OCI-LY3 (cell line): ENCODE measurements around the gene ARF4.

Source experiments
- H2AFZ ChIP-seq: fragments of 200-600, 300-600 bp; shearing (Covaris generic); 2 replicates; pipeline ENCODE4 v1.6.0; 2014; ENCODE audit warnings: antibody characterized with exemption, low read depth, low read length
- H3K27ac ChIP-seq: fragments of 200-600, 300-600 bp; sonication (generic); 2 replicates; pipeline ENCODE4 v1.5.1; 2014; ENCODE audit warnings: mild to moderate bottlenecking, low read length, moderate library complexity, mixed read lengths
- H3K27me3 ChIP-seq: fragments of 200-600, 300-600 bp; sonication (generic); 2 replicates; pipeline ENCODE4 v1.6.1; 2014; ENCODE audit warnings: low read depth, low read length, mixed read lengths
- H3K36me3 ChIP-seq: fragments of 200-600, 300-600 bp; sonication (generic); replicated peaks from 2 replicates; pipeline ENCODE3; 2014; ENCODE audit warnings: low read depth, low read length, mixed read lengths
- H3K4me1 ChIP-seq: fragments of 300-600, 200-600 bp; sonication (generic); 2 replicates; pipeline ENCODE4 v1.6.1; 2014; ENCODE audit warnings: low read length, mixed read lengths
- H3K4me2 ChIP-seq: fragments of 200-600, 300-600 bp; sonication (generic); 2 replicates; pipeline ENCODE4 v1.6.1; 2014; ENCODE audit warnings: low read length, mixed read lengths
- H3K4me3 ChIP-seq: fragments of 300-600, 200-600 bp; sonication (generic); 2 replicates; pipeline ENCODE4 v1.5.1; 2014; ENCODE audit warnings: antibody characterized with exemption, mild to moderate bottlenecking, low read length, moderate library complexity
- H3K79me2 ChIP-seq: fragments of 300-600, 200-600 bp; shearing (Covaris generic); 2 replicates; pipeline ENCODE4 v1.6.1; 2014; ENCODE audit warnings: mild to moderate bottlenecking, low read length, mixed read lengths
- H3K9ac ChIP-seq: fragments of 300-600, 200-600 bp; shearing (Covaris generic); 2 replicates; pipeline ENCODE4 v1.6.0; 2014; ENCODE audit warnings: mild to moderate bottlenecking, low read length, moderate library complexity
- H3K9me3 ChIP-seq: fragments of 200-600, 300-600 bp; shearing (Covaris generic); 2 replicates; pipeline ENCODE4 v1.6.1; 2014; ENCODE audit warnings: low read length, mixed read lengths; ENCODE audit not compliant: insufficient read depth
- H4K20me1 ChIP-seq: fragments of 200-600, 300-600 bp; sonication (generic); 2 replicates; pipeline ENCODE4 v1.6.1; 2016; ENCODE audit warnings: low read length, mixed read lengths; ENCODE audit not compliant: insufficient read depth
- EZH2phosphoT487 ChIP-seq: fragments of 200-600 bp; shearing (Covaris generic); IDR thresholded peaks from 2 replicates; pipeline ENCODE4 v1.6.1; 2018; ENCODE audit warnings: antibody characterized with exemption, mixed run types, low read depth
- TF ChIP-seq, protein P1 (sequence below): fragments of 200-600, 300-600 bp; sonication (generic); IDR thresholded peaks from 2 replicates; pipeline ENCODE4 v1.5.1; 2014; ENCODE audit warnings: antibody characterized with exemption, low read length, low read depth

Gene ARF4

DNA sequence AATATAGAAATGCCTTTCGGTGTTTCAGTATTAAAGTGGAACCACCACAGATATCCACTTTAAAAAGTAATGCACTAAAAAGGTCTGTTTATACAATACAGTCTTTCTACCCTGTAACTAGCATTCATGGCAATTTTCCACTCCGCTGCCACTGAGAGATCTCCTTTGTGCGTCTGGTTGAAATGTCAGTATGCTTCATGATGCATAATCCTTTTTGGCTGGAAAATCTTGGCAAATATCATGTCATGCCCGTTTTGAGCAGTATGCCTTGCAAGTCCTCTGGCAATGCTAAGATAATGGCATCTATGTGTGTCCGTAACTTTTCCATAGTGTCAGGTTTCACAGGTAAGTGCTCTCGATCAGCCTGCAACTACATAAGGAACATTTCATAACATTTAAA is 30.8 kb upstream of the ARF4 start:
- Histone ChIP-seq H3K4me2 (no peak overlapping the region), H4K20me1 (no peaks in the 10 kb centered on the region), H3K9ac (no peak overlapping the region), H3K27me3 (no peaks in the 10 kb centered on the region), H3K9me3 (no peaks in the 10 kb centered on the region), H3K4me1 (no peaks in the 10 kb centered on the region), H3K79me2 (no peaks in the 10 kb centered on the region), H2AFZ (no peak overlapping the region), H3K36me3 (peaks cover 51% of the 10 kb centered on the region), H3K27ac (no peak overlapping the region), H3K4me3 (no peak overlapping the region)
- TF ChIP-seq EZH2phosphoT487 = no peak
- TF ChIP-seq, protein P1, sequence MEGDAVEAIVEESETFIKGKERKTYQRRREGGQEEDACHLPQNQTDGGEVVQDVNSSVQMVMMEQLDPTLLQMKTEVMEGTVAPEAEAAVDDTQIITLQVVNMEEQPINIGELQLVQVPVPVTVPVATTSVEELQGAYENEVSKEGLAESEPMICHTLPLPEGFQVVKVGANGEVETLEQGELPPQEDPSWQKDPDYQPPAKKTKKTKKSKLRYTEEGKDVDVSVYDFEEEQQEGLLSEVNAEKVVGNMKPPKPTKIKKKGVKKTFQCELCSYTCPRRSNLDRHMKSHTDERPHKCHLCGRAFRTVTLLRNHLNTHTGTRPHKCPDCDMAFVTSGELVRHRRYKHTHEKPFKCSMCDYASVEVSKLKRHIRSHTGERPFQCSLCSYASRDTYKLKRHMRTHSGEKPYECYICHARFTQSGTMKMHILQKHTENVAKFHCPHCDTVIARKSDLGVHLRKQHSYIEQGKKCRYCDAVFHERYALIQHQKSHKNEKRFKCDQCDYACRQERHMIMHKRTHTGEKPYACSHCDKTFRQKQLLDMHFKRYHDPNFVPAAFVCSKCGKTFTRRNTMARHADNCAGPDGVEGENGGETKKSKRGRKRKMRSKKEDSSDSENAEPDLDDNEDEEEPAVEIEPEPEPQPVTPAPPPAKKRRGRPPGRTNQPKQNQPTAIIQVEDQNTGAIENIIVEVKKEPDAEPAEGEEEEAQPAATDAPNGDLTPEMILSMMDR = no peak

DNA sequence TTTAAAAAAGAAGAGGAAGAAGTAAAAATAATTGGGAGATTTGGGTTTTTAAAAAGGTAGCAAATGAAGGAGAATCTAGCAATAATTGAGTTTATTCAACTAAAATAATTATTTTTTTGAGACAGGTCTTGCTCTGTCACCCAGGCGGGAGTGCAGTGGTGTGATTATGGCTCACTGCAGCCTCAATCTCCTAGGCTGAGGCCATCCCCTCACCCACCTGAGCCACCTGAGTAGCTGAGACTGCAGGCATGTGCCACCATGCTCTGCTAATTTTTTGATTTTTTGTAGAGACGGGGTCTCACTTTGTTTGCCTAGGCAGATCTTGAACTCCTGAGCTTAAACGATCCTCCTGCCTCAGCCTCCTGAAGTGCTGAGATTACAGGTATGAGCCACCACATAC is 27.7 kb upstream of the ARF4 start:
- no peaks in the 10 kb centered on the region for H3K9me3 ChIP-seq
- TF ChIP-seq, protein P1 = no peak
- no peak for TF ChIP-seq EZH2phosphoT487
- H3K79me2 ChIP-seq = no peaks in the 10 kb centered on the region
- no peak overlapping the region for H3K4me2 ChIP-seq
- no peaks in the 10 kb centered on the region for H3K4me1 ChIP-seq
- no peak overlapping the region for H3K4me3 ChIP-seq
- H3K36me3 ChIP-seq = peaks cover 38% of the 10 kb centered on the region
- H3K27me3 ChIP-seq = no peaks in the 10 kb centered on the region
- H3K9ac ChIP-seq = no peak overlapping the region
- no peaks in the 10 kb centered on the region for H4K20me1 ChIP-seq
- H3K27ac ChIP-seq = no peak overlapping the region
- H2AFZ ChIP-seq = no peak overlapping the region

DNA sequence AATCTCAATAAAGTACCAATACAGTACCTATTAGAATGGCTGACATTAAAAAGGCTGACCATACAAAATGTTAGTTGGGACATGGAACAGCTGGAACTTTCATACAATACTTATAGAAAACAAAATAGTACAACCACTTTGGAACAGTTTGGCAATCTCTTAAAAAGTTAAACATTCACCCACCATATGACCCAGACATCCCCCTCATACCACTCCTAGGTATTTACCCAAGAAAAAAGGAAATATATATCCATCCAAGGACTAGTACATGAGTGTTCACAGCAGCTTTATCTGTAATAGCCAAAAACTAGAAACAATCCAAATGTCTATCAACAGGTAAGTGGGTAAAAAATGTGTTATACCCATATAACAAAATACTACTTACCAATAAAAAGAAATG is 25.2 kb upstream of the ARF4 start:
- Histone ChIP-seq H3K27me3 (no peaks in the 10 kb centered on the region), H3K79me2 (no peaks in the 10 kb centered on the region), H3K27ac (no peak overlapping the region), H3K9me3 (no peaks in the 10 kb centered on the region), H2AFZ (no peak overlapping the region), H3K36me3 (peaks cover 25% of the 10 kb centered on the region), H3K4me1 (no peaks in the 10 kb centered on the region), H3K4me3 (no peak overlapping the region), H3K4me2 (no peak overlapping the region), H4K20me1 (no peaks in the 10 kb centered on the region), H3K9ac (no peak overlapping the region)
- TF ChIP-seq EZH2phosphoT487 = no peak
- TF ChIP-seq, protein P1 = no peak

DNA sequence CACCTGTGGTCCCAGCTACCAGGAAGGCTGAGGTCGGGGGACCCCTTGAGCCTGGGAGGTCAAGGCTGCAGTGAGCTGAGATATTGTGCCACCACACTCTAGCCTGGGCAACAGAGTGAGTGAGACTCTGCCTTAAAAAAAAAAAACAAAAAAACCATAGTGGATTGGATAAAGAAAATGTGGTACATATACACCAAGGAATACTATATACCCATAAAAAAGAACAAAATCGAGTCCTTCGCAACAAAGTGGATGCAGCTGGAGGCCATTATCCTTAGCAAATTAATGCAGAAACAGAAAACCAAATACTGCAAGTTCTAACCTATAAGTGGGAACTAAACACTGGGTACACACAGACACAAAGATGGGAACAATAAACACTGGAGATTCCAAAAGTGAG is 20.6 kb upstream of the ARF4 start:
- Histone ChIP-seq H3K9me3 (no peaks in the 10 kb centered on the region), H3K79me2 (no peaks in the 10 kb centered on the region), H3K36me3 (peaks cover 7% of the 10 kb centered on the region), H4K20me1 (no peaks in the 10 kb centered on the region), H3K27me3 (no peaks in the 10 kb centered on the region), H3K4me3 (no peak overlapping the region), H2AFZ (no peak overlapping the region), H3K27ac (no peak overlapping the region), H3K4me1 (no peaks in the 10 kb centered on the region), H3K9ac (no peak overlapping the region), H3K4me2 (no peak overlapping the region)
- TF ChIP-seq, protein P1 = no peak
- TF ChIP-seq EZH2phosphoT487 = no peak
